Fibroblast of lung (primary cell): ENCODE results near the gene TSSK2. TPM values are rescaled to one million over a fixed set of nuclear protein-coding genes. Genes with fewer than 3 reads are reported as not detected.
A peak's percentile ranks its signal among the peaks of the same experiment; 100 is the strongest.

Source experiments
- DNase-seq, 2 donors: peaks; one replicate each; pipeline versions ENCODE4 v3.0.0 to v3.0.0-alpha.2; 2010; ENCODE audit warnings: low read depth in 2 of 2
- H2AFZ ChIP-seq: 2 replicates; pipeline ENCODE4 v1.5.1; 2012; ENCODE audit warnings: low read length, control low read depth, inconsistent platforms
- H3K27ac ChIP-seq: 2 replicates; pipeline ENCODE4 v1.5.1; 2011; ENCODE audit warnings: low read length, control low read depth; ENCODE audit not compliant: insufficient read depth
- H3K27me3 ChIP-seq: 2 replicates; pipeline ENCODE4 v1.5.1; 2011; ENCODE audit warnings: mild to moderate bottlenecking, low read length; ENCODE audit not compliant: control insufficient read depth, insufficient read depth
- H3K36me3 ChIP-seq: 2 replicates; pipeline ENCODE4 v1.5.1; 2011; ENCODE audit warnings: low read length; ENCODE audit not compliant: control insufficient read depth, insufficient read depth
- H3K4me1 ChIP-seq: 2 replicates; pipeline ENCODE4 v1.5.1; 2011; ENCODE audit warnings: low read length; ENCODE audit not compliant: control insufficient read depth, insufficient read depth; ENCODE audit errors: extremely low read depth
- H3K4me2 ChIP-seq: 2 replicates; pipeline ENCODE4 v1.5.1; 2011; ENCODE audit warnings: low read length, control low read depth; ENCODE audit not compliant: insufficient read depth; ENCODE audit errors: extremely low read depth
- H3K4me3 ChIP-seq, 4 experiments: fragments of 200-600 bp in 1 of 4; sonication (generic) in 1 of 4; replicated peaks in 1 of 4; 2 replicates each; pipeline ENCODE4 v1.5.1; 2011 to 2016; ENCODE audit warnings: low read length in 4 of 4, low read depth in 3 of 4, mild to moderate bottlenecking in 3 of 4, control low read depth in 2 of 4, inconsistent platforms in 1 of 4, mixed read lengths in 1 of 4; ENCODE audit not compliant: insufficient read depth in 1 of 4; ENCODE audit errors: control extremely low read depth in 1 of 4
- H3K79me2 ChIP-seq: 2 replicates; pipeline ENCODE4 v1.5.1; 2012; ENCODE audit warnings: mild to moderate bottlenecking, low read length, inconsistent platforms; ENCODE audit not compliant: control insufficient read depth, insufficient read depth
- H3K9ac ChIP-seq: 2 replicates; pipeline ENCODE4 v1.5.1; 2011; ENCODE audit warnings: mild to moderate bottlenecking, low read length, control low read depth; ENCODE audit not compliant: insufficient read depth
- H3K9me3 ChIP-seq: 2 replicates; pipeline ENCODE4 v1.5.1; 2012; ENCODE audit warnings: low read depth, low read length; ENCODE audit not compliant: control insufficient read depth, insufficient read depth
- H4K20me1 ChIP-seq: 2 replicates; pipeline ENCODE4 v1.5.1; 2011; ENCODE audit warnings: low read length; ENCODE audit not compliant: control insufficient read depth, insufficient read depth; ENCODE audit errors: extremely low read depth
- EZH2 ChIP-seq: IDR thresholded peaks from 2 replicates; pipeline ENCODE4 v1.5.1; 2012; ENCODE audit warnings: low read length, control low read depth, mild to moderate bottlenecking; ENCODE audit errors: missing control alignments
- polyA plus RNA-seq, 2 donors: library from polyadenylated mRNA; depleted of rRNA in 1 of 2; stranded (reverse) in 1 of 2; unstranded in 1 of 2; fragments of >200 nt; gene quantifications; 2 replicates each; pipeline ENCODE4 v1.2.1, GENCODE V29; 2011 to 2012; ENCODE audit warnings: missing spikeins in 1 of 2
- total RNA-seq: library from RNA; depleted of rRNA; stranded (reverse); fragments of >200 nt; gene quantifications from 2 replicates; pipeline ENCODE4 v1.2.1, GENCODE V29; 2014
- TF ChIP-seq, protein P1 (sequence below), 2 donors: IDR thresholded peaks in 1 of 2; conservative IDR thresholded peaks in 1 of 2; 1 replicate in 1 of 2; 2 replicates in 1 of 2; pipeline ENCODE4 v1.5.1; 2011 to 2012; ENCODE audit warnings: low read length in 2 of 2, control low read depth in 1 of 2, inconsistent platforms in 1 of 2, low read depth in 1 of 2, mild to moderate bottlenecking in 1 of 2

Gene TSSK2
- total and polyA plus RNA-seq, 2 donors (not counting 1 experiment from before 2014, with no cell fraction given): not detected

DNA sequence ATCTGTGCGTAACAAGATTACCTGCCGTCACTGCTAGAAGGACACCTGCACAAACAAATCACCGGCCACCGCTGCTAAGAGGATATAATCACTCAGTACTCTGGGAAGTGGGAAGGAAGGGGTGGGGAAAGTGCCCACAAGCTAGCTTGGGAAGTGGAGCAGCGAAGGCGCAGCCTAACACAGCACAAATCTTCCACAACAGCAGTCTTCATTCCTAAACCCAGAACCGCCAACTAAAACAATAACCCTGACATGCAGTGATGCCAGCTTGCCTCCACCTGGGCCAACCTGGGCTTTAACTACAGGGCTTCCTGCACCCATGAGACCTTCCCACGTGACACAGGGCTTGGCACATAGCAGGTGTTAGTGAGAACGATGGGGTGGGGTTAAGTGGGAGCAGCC is 14.0 kb upstream of the TSSK2 start:
- DNase-seq: no peak
- no peaks in the 10 kb centered on the region for H3K9me3 ChIP-seq
- H2AFZ ChIP-seq: no peak overlapping the region
- peaks cover 4% of the 10 kb centered on the region for H3K4me1 ChIP-seq
- H3K4me2 ChIP-seq: no peak overlapping the region
- H3K79me2 ChIP-seq: peaks cover 79% of the 10 kb centered on the region
- H3K4me3 ChIP-seq: no peak overlapping the region
- H3K27ac ChIP-seq: no peak overlapping the region
- H3K27me3 ChIP-seq: no peaks in the 10 kb centered on the region
- H3K36me3 ChIP-seq: peaks cover 6% of the 10 kb centered on the region
- H3K9ac ChIP-seq: no peak overlapping the region
- TF ChIP-seq EZH2: no peak
- TF ChIP-seq, protein P1, sequence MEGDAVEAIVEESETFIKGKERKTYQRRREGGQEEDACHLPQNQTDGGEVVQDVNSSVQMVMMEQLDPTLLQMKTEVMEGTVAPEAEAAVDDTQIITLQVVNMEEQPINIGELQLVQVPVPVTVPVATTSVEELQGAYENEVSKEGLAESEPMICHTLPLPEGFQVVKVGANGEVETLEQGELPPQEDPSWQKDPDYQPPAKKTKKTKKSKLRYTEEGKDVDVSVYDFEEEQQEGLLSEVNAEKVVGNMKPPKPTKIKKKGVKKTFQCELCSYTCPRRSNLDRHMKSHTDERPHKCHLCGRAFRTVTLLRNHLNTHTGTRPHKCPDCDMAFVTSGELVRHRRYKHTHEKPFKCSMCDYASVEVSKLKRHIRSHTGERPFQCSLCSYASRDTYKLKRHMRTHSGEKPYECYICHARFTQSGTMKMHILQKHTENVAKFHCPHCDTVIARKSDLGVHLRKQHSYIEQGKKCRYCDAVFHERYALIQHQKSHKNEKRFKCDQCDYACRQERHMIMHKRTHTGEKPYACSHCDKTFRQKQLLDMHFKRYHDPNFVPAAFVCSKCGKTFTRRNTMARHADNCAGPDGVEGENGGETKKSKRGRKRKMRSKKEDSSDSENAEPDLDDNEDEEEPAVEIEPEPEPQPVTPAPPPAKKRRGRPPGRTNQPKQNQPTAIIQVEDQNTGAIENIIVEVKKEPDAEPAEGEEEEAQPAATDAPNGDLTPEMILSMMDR (conservative IDR thresholded peaks at IDR 0.05 in 1 of 2, IDR thresholded peaks at IDR 0.05 in 1 of 2; ENCODE audit: low read depth in 1 of 2, low read length in 2 of 2): no peak
- peaks cover 2% of the 10 kb centered on the region for H4K20me1 ChIP-seq

- no peak for DNase-seq
- H3K4me3 ChIP-seq: no peak overlapping the region
- no peak overlapping the region for H3K9ac ChIP-seq
- H3K27ac ChIP-seq: no peak overlapping the region
- TF ChIP-seq EZH2: no peak
- TF ChIP-seq, protein P1 (conservative IDR thresholded peaks at IDR 0.05 in 1 of 2, IDR thresholded peaks at IDR 0.05 in 1 of 2; ENCODE audit: low read depth in 1 of 2, low read length in 2 of 2): no peak
- no peak overlapping the region for H3K4me2 ChIP-seq
- no peaks in the 10 kb centered on the region for H3K27me3 ChIP-seq
- H4K20me1 ChIP-seq: peaks cover 2% of the 10 kb centered on the region
- H3K4me1 ChIP-seq: peaks cover 4% of the 10 kb centered on the region
- H3K36me3 ChIP-seq: peaks cover 6% of the 10 kb centered on the region
- H2AFZ ChIP-seq: no peak overlapping the region
- no peaks in the 10 kb centered on the region for H3K9me3 ChIP-seq
- peaks cover 75% of the 10 kb centered on the region for H3K79me2 ChIP-seq
Measured at GRCh38 chr22:19118329-19118880, 12.7 kb upstream of the TSSK2 start.

DNA sequence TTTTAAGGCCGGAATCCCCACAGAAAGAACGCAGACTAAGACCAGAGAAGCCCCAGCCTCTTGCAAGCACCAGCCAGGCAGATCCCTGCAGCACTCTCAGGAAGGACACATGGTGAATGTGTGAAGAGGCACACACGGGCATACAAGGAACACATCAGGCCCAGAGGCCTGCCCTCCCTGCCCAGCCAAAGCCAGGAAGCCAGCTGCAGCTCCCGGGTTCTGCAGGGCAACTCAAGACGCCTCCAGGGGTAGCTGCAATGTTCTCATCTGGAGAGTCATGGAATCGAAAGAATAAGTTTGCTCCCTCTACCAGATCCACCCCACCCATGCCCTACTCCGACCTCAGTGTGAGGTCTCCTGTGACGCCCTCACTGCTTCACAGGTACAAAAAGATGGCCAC is 11.2 kb upstream of the TSSK2 start:
- peaks cover 2% of the 10 kb centered on the region for H4K20me1 ChIP-seq
- H3K9ac ChIP-seq: no peak overlapping the region
- peaks cover 66% of the 10 kb centered on the region for H3K79me2 ChIP-seq
- H3K27me3 ChIP-seq: no peaks in the 10 kb centered on the region
- no peak overlapping the region for H3K4me2 ChIP-seq
- no peaks in the 10 kb centered on the region for H3K9me3 ChIP-seq
- no peak overlapping the region for H3K27ac ChIP-seq
- H3K36me3 ChIP-seq: peaks cover 6% of the 10 kb centered on the region
- no peak for DNase-seq
- H3K4me3 ChIP-seq: peak overlapping the region in 1 of 4 experiments; percentile 14
- no peak overlapping the region for H2AFZ ChIP-seq
- no peak for TF ChIP-seq EZH2
- TF ChIP-seq, protein P1 (conservative IDR thresholded peaks at IDR 0.05 in 1 of 2, IDR thresholded peaks at IDR 0.05 in 1 of 2; ENCODE audit: low read depth in 1 of 2, low read length in 2 of 2): no peak
- H3K4me1 ChIP-seq: peaks cover 4% of the 10 kb centered on the region
